PFSK-1 (cell line): Measurements from ENCODE around the gene LCP2.

ENCODE experiments used
- FOXP2 ChIP-seq: optimal IDR thresholded peaks from 2 replicates; pipeline ENCODE3; 2011; ENCODE audit warnings: borderline replicate concordance, control low read depth, inconsistent platforms; ENCODE audit not compliant: insufficient read depth; ENCODE audit errors: extremely low read length, extremely low read depth
- POLR2AphosphoS5 ChIP-seq: IDR thresholded peaks from 2 replicates; pipeline ENCODE4 v1.6.1; 2012; ENCODE audit warnings: low read depth, mild to moderate bottlenecking, control low read depth, low read length, moderate library complexity
- SIN3A ChIP-seq: IDR thresholded peaks from 2 replicates; pipeline ENCODE4 v1.6.1; 2012; ENCODE audit warnings: mild to moderate bottlenecking, low read length, moderate library complexity, borderline replicate concordance; ENCODE audit not compliant: insufficient read depth
- TAF1 ChIP-seq: IDR thresholded peaks from 2 replicates; pipeline ENCODE4 v1.6.1; 2012; ENCODE audit warnings: low read length, control low read depth, borderline replicate concordance; ENCODE audit not compliant: insufficient read depth
- TF ChIP-seq, protein P1 (sequence below), 2 experiments: IDR thresholded peaks; 2 replicates each; pipeline versions ENCODE4 v1.6.1 to v1.8.0; 2011 to 2012; ENCODE audit warnings: low read depth in 2 of 2, low read length in 2 of 2, control low read depth in 1 of 2, inconsistent platforms in 1 of 2, mild to moderate bottlenecking in 1 of 2, moderate library complexity in 1 of 2; ENCODE audit not compliant: insufficient read depth in 1 of 2

Gene LCP2

DNA sequence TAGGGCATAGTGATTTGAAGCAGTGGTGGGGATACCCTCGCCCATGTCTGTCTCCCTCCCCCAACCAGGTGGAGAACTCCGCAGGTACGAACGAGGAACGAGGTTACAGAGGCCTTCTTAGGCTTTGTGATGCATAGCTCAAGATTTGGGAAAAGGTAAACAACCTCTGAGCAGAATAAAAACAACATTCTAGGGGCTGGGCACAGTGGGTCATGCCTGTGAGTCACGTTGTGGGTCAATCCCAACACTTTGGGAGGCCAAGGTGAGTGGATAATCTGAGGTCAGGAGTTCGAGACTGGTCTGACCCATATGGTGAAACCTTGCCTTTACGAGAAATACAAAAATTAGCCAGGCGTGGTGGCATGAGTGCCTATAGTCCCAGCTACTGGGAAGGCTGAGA is 3.6 kb upstream of the LCP2 start:
- TF ChIP-seq POLR2AphosphoS5: no peak
- TF ChIP-seq, protein P1, sequence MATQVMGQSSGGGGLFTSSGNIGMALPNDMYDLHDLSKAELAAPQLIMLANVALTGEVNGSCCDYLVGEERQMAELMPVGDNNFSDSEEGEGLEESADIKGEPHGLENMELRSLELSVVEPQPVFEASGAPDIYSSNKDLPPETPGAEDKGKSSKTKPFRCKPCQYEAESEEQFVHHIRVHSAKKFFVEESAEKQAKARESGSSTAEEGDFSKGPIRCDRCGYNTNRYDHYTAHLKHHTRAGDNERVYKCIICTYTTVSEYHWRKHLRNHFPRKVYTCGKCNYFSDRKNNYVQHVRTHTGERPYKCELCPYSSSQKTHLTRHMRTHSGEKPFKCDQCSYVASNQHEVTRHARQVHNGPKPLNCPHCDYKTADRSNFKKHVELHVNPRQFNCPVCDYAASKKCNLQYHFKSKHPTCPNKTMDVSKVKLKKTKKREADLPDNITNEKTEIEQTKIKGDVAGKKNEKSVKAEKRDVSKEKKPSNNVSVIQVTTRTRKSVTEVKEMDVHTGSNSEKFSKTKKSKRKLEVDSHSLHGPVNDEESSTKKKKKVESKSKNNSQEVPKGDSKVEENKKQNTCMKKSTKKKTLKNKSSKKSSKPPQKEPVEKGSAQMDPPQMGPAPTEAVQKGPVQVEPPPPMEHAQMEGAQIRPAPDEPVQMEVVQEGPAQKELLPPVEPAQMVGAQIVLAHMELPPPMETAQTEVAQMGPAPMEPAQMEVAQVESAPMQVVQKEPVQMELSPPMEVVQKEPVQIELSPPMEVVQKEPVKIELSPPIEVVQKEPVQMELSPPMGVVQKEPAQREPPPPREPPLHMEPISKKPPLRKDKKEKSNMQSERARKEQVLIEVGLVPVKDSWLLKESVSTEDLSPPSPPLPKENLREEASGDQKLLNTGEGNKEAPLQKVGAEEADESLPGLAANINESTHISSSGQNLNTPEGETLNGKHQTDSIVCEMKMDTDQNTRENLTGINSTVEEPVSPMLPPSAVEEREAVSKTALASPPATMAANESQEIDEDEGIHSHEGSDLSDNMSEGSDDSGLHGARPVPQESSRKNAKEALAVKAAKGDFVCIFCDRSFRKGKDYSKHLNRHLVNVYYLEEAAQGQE (IDR thresholded peaks at IDR 0.05; ENCODE audit: insufficient read depth in 1 of 2, low read depth in 2 of 2, low read length in 2 of 2): no peak
- TF ChIP-seq FOXP2: no peak
- no peak for TF ChIP-seq TAF1

DNA sequence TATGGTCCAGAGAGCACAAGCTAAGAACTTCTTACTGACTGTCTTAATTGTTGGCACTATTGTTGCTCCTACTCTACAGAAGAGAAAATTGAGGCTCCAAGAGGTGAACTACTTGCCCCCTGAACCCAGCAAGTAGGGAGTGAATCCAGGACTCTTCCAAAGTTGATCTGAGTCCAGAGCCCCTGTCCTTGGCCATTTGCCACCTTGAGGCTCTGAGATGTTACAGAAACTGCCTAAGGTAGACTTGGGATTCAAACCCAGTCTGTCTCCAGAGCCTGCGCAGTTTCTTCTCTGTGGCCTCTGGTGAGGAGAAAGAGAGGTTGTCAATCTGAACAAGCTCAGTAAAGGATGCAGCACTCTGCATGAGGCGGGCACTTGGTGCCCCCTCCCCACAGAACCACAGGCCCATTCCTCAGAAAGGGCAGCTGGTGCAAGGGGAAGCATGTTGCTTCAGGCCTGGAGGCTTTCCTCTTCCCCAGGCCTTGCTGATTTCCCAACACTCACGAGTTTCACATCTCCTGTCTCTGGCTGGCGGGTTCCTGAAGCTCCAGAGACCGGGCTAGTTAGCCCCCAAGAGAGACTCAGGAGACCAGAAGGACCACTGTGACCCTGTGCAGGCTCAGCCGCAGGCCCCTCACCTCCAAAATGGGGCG is 2.9 kb upstream of the LCP2 start:
- TF ChIP-seq FOXP2 (no peak), POLR2AphosphoS5 (no peak), TAF1 (no peak), SIN3A (no peak)
- TF ChIP-seq, protein P1 (IDR thresholded peaks at IDR 0.05; ENCODE audit: insufficient read depth in 1 of 2, low read depth in 2 of 2, low read length in 2 of 2): no peak

DNA sequence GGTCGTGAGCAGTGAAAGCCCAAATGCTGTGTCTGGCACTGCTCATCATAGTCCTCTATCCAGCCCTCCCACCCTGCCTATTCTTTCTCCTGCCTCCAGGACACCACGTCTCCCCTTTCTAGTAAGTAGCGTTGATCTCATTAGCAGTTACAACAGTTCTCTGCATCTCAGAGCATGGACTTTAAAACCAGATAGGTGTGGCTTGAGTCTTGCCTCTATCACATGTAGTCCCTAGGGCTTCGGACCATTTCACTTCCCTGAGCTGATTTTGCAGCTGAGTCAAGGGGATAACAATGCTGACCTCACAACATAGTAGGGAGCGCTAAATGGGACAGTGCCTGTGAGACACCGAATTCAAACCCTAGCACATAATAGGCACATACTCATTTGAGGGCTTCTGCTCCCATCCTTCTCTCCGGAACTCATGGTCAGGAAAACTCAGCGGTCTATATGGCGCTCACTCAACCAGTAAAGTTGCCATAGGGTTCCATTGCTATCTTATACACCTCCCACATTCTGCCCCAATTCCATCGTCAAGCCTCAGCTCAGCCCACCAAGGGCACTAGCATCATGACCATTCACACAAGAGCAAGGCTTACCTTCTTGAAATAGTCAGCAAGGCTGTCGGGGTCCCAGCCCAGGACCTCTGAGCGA is 515 bp downstream of the LCP2 start:
- no peak for TF ChIP-seq TAF1
- no peak for TF ChIP-seq POLR2AphosphoS5
- no peak for TF ChIP-seq SIN3A
- TF ChIP-seq FOXP2: no peak
- TF ChIP-seq, protein P1 (IDR thresholded peaks at IDR 0.05; ENCODE audit: insufficient read depth in 1 of 2, low read depth in 2 of 2, low read length in 2 of 2): no peak

DNA sequence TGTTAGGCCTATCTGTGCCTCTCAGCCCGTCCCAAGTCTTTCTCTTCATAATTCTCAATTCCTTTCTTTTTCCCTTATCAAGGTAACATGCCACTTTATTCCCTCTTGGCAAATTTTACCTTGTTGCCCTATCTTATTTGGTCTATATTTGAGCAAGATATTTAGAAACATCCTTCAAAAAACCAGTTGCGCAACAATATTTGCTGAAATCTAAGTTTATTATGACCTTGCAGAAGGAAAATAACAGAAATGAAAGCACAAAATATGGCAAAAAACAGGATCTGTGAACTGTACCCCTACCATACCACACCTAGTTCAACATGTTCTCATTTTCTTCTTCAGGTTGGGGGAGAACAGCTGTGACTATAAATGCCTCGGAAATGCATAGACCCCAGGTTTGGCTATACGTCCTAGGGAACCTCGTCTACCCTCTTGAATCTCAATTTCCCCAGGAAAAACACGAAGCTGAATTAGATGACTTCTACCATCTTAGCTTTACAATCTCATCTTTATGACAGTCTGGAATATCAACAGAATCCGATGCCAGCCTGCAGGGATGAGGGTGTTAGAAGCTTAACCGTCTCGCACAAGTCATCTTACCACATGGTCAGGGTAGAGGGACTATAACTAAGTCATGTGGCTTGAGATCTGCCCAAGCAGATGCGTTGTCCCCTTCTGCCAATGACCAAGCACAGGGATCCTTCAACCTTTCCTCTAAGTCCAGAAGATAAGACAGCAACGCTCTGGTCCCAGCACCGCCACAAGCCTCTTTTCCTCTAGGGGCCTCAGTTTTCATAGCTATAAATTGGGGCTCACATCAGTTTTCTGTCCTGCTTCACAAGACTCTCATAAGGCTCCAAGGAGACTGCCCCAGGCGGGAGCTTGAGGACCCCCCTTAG is 1.3 kb downstream of the LCP2 start:
- no peak for TF ChIP-seq FOXP2
- no peak for TF ChIP-seq POLR2AphosphoS5
- TF ChIP-seq TAF1: no peak
- TF ChIP-seq SIN3A: no peak
- TF ChIP-seq, protein P1 (IDR thresholded peaks at IDR 0.05; ENCODE audit: insufficient read depth in 1 of 2, low read depth in 2 of 2, low read length in 2 of 2): no peak
